IMR-90 (cell line): ENCODE results near the gene PSAPL1. TPM values are rescaled to one million over a fixed set of nuclear protein-coding genes. Genes with fewer than 3 reads are reported as not detected.

Experiments used
- ATAC-seq: fragments of 200-7000 bp; cut with Tn5 transposase; 2 replicates; pipeline ENCODE4 v1.9.1; 2020; ENCODE audit warnings: low read depth, mild to moderate bottlenecking, moderate library complexity
- BruUV-seq: library from RNA; stranded (reverse); fragments of 400-500 nt; replicated peaks from 2 replicates; lab custom pipeline; 2021; lab: Mats Ljungman, UMichigan
- CTCF ChIA-PET: fragments of 300-600 bp; formaldehyde crosslinking; extraction: SDS; loops from one replicate; lab custom pipeline; 2021; ENCODE audit warnings: antibody characterized with exemption; lab: Yijun Ruan, JAX
- POLR2A ChIA-PET: fragments of 300-600 bp; sonication (Branson Sonifier 250); formaldehyde crosslinking; loops from one replicate; lab custom pipeline; 2022; ENCODE audit warnings: antibody characterized with exemption; ENCODE audit not compliant: unreplicated experiment; lab: Charles Lee
- DNase-seq: peaks from one replicate; pipeline ENCODE4 v3.0.0; 2013
- H2AFZ ChIP-seq: replicated peaks from 2 replicates; pipeline ENCODE3; 2013; ENCODE audit warnings: low read length, mild to moderate bottlenecking; ENCODE audit not compliant: poor library complexity
- H2AK5ac ChIP-seq: 2 replicates; pipeline ENCODE4 v1.6.1; 2013; ENCODE audit warnings: low read depth, low read length, inconsistent platforms
- H2AK9ac ChIP-seq: replicated peaks from 2 replicates; pipeline ENCODE3; 2013; ENCODE audit warnings: mild to moderate bottlenecking, low read depth, low read length, moderate library complexity; ENCODE audit not compliant: poor library complexity
- H2BK120ac ChIP-seq: 2 replicates; pipeline ENCODE4 v1.6.1; 2013; ENCODE audit warnings: low read depth, low read length, inconsistent platforms
- H2BK15ac ChIP-seq: 3 replicates; pipeline ENCODE4 v1.6.1; 2013; ENCODE audit warnings: low read depth, low read length, inconsistent platforms
- H2BK20ac ChIP-seq: 2 replicates; pipeline ENCODE4 v1.6.1; 2013; ENCODE audit warnings: low read depth, mild to moderate bottlenecking, inconsistent platforms, low read length, moderate library complexity
- H2BK5ac ChIP-seq: 2 replicates; pipeline ENCODE4 v1.6.1; 2013; ENCODE audit warnings: mild to moderate bottlenecking, low read depth, low read length, inconsistent platforms; ENCODE audit not compliant: poor library complexity, severe bottlenecking
- H3K14ac ChIP-seq: replicated peaks from 2 replicates; pipeline ENCODE4 v1.6.1; 2013; ENCODE audit warnings: low read depth, low read length, inconsistent platforms
- H3K18ac ChIP-seq: 2 replicates; pipeline ENCODE4 v1.6.1; 2013; ENCODE audit warnings: low read depth, low read length, control low read depth
- H3K23ac ChIP-seq: 2 replicates; pipeline ENCODE4 v1.6.1; 2013; ENCODE audit warnings: low read depth, low read length, inconsistent platforms
- H3K27ac ChIP-seq: 2 replicates; pipeline ENCODE4 v1.5.1; 2013; ENCODE audit warnings: mild to moderate bottlenecking, control low read depth, low read length; ENCODE audit not compliant: insufficient read depth
- H3K27me3 ChIP-seq: 2 replicates; pipeline ENCODE4 v1.6.1; 2013; ENCODE audit warnings: low read length; ENCODE audit not compliant: control insufficient read depth, insufficient read depth
- H3K36me3 ChIP-seq: 2 replicates; pipeline ENCODE4 v1.6.1; 2013; ENCODE audit warnings: low read length, mixed read lengths; ENCODE audit not compliant: control insufficient read depth, insufficient read depth
- H3K4ac ChIP-seq: 2 replicates; pipeline ENCODE4 v1.6.1; 2013; ENCODE audit warnings: low read depth, low read length, inconsistent platforms
- H3K4me1 ChIP-seq: 2 replicates; pipeline ENCODE4 v1.6.1; 2013; ENCODE audit warnings: low read length, mixed read lengths; ENCODE audit not compliant: control insufficient read depth, insufficient read depth
- H3K4me2 ChIP-seq: 2 replicates; pipeline ENCODE4 v1.6.1; 2013; ENCODE audit warnings: low read depth, mild to moderate bottlenecking, control low read depth, low read length, moderate library complexity
- H3K4me3 ChIP-seq: 2 replicates; pipeline ENCODE4 v1.5.1; 2013; ENCODE audit warnings: low read depth, mild to moderate bottlenecking, control low read depth, low read length, moderate library complexity; ENCODE audit not compliant: insufficient read depth
- H3K56ac ChIP-seq: 2 replicates; pipeline ENCODE4 v1.6.1; 2013; ENCODE audit warnings: low read length, inconsistent platforms; ENCODE audit not compliant: insufficient read depth; ENCODE audit errors: extremely low read depth
- H3K79me1 ChIP-seq, 2 experiments: 2 replicates each; pipeline ENCODE4 v1.6.1; 2013; ENCODE audit warnings: low read length in 2 of 2, inconsistent platforms in 1 of 2, low read depth in 1 of 2
- H3K9ac ChIP-seq: 2 replicates; pipeline ENCODE4 v1.6.1; 2013; ENCODE audit warnings: low read depth, low read length, control low read depth
- H3K9me1 ChIP-seq: 2 replicates; pipeline ENCODE4 v1.6.1; 2013; ENCODE audit warnings: low read length, inconsistent platforms; ENCODE audit not compliant: insufficient read depth
- H3K9me3 ChIP-seq: 2 replicates; pipeline ENCODE4 v1.6.1; 2013; ENCODE audit warnings: low read length; ENCODE audit not compliant: control insufficient read depth, insufficient read depth
- H4K20me1 ChIP-seq: 2 replicates; pipeline ENCODE4 v1.6.1; 2013; ENCODE audit warnings: low read length, inconsistent platforms; ENCODE audit not compliant: insufficient read depth
- H4K5ac ChIP-seq: 2 replicates; pipeline ENCODE4 v1.6.1; 2013; ENCODE audit warnings: mild to moderate bottlenecking, low read depth, low read length, control low read depth
- H4K8ac ChIP-seq, 2 experiments: 2 replicates each; pipeline ENCODE4 v1.6.1; 2013; ENCODE audit warnings: low read depth in 2 of 2, low read length in 2 of 2, control low read depth in 1 of 2, inconsistent platforms in 1 of 2
- H4K91ac ChIP-seq: 2 replicates; pipeline ENCODE4 v1.6.1; 2013; ENCODE audit warnings: low read depth, low read length, inconsistent platforms; ENCODE audit not compliant: insufficient read depth
- CEBPB ChIP-seq: IDR thresholded peaks from 2 replicates; pipeline ENCODE4 v1.6.1; 2012; ENCODE audit warnings: low read depth, low read length, improper control_type of control experiment
- FOS ChIP-seq: fragments of 150-350 bp; IDR thresholded peaks from 2 replicates; pipeline ENCODE4 v1.6.1; 2016; ENCODE audit warnings: low read depth, low read length
- NFE2L2 ChIP-seq: fragments of 150-350 bp; IDR thresholded peaks from 2 replicates; pipeline ENCODE4 v1.6.1; 2016; ENCODE audit warnings: low read depth, mild to moderate bottlenecking, low read length
- RAD21 ChIP-seq: IDR thresholded peaks from 2 replicates; pipeline ENCODE4 v1.6.1; 2012; ENCODE audit warnings: low read length, improper control_type of control experiment
- RFX5 ChIP-seq: IDR thresholded peaks from 2 replicates; pipeline ENCODE4 v1.8.0; 2012; ENCODE audit warnings: low read depth, mild to moderate bottlenecking, low read length, moderate library complexity
- WGBS, 2 experiments: methylation state at CpG; one replicate each; pipeline versions ENCODE4 v1.1.5 to v1.1.7; 2013; ENCODE audit warnings: missing lambda C conversion rate in 2 of 2; ENCODE audit not compliant: insufficient read length in 1 of 2; ENCODE audit errors: extremely low coverage in 2 of 2; 5-methylcytosine and 5-hydroxymethylcytosine counted together
- dilution Hi-C: fragments of 300-500 bp; cut with HindIII; formaldehyde crosslinking; loops from one replicate; pipeline ENCODE4 v1.14.3; 2018; ENCODE audit warnings: low sequenced_read_pairs; ENCODE audit not compliant: unreplicated experiment
- in situ Hi-C: fragments of 300-500 bp; cut with MboI; formaldehyde crosslinking; loops from 3 replicates; pipeline ENCODE4 v1.14.3; 2019; ENCODE audit warnings: low sequenced_read_pairs, inconsistent platforms, mixed read lengths
- intact Hi-C: fragments of 100-400 bp; cut with micrococcal nuclease; formaldehyde crosslinking; loops from 2 replicates; pipeline ENCODE4 v1.10.0; 2022
- polyA plus RNA-seq, 3 experiments: library from polyadenylated mRNA; depleted of rRNA; stranded (reverse); fragments of >200 nt; gene quantifications; 2 replicates each; pipeline ENCODE4 v1.2.3, GENCODE V29; 2012; ENCODE audit warnings: low replicate concordance in 1 of 3
- total RNA-seq: library from RNA; depleted of rRNA; stranded (reverse); fragments of >200 nt; gene quantifications from 2 replicates; pipeline ENCODE4 v1.2.3, GENCODE V29; 2012

PSAPL1 gene
- total and polyA plus RNA-seq, 2 of the 4 experiments (the other 2 are of a cell fraction) = not detected

- H3K9me1 ChIP-seq = no peaks in the 10 kb centered on the region
- H3K4me1 ChIP-seq = no peaks in the 10 kb centered on the region
- no peak overlapping the region for H3K27ac ChIP-seq
- peaks cover 30% of the 10 kb centered on the region for H3K27me3 ChIP-seq
- no peaks in the 10 kb centered on the region for H3K79me1 ChIP-seq
- no peak overlapping the region for H3K14ac ChIP-seq
- H2AFZ ChIP-seq = no peak overlapping the region
- no peak overlapping the region for H3K56ac ChIP-seq
- in situ Hi-C loops = no loop called here
- H4K91ac ChIP-seq = no peak overlapping the region
- no peak overlapping the region for H4K8ac ChIP-seq
- no peak overlapping the region for H2BK120ac ChIP-seq
- no peaks in the 10 kb centered on the region for H4K20me1 ChIP-seq
- dilution Hi-C loops = no loop called here
- no TSS peak for BruUV-seq
- 25% methylated on average over 3 of the region's 12 CpGs; no CpG with 5 or more reads in 1 of the 2 experiments for WGBS, 2 experiments
- POLR2A ChIA-PET = no interaction called here
- no peak for ATAC-seq
- H3K4ac ChIP-seq = no peak overlapping the region
- H2BK5ac ChIP-seq = no peak overlapping the region
- no peak overlapping the region for H2AK9ac ChIP-seq
- no peaks in the 10 kb centered on the region for H3K36me3 ChIP-seq
- no peaks in the 10 kb centered on the region for H3K9me3 ChIP-seq
- no peak overlapping the region for H3K9ac ChIP-seq
- H3K4me2 ChIP-seq = no peak overlapping the region
- no peak overlapping the region for H4K5ac ChIP-seq
- H3K23ac ChIP-seq = no peak overlapping the region
- TF ChIP-seq RFX5 = no peak
- TF ChIP-seq CEBPB = no peak
- TF ChIP-seq NFE2L2 = no peak
- no peak for TF ChIP-seq RAD21
- no peak for TF ChIP-seq FOS
- H3K4me3 ChIP-seq = no peak overlapping the region
- CTCF ChIA-PET = no interaction called here
- intact Hi-C loops = no loop called here
- H2BK20ac ChIP-seq = no peak overlapping the region
- H2AK5ac ChIP-seq = no peak overlapping the region
- DNase-seq = no peak
- no peak overlapping the region for H3K18ac ChIP-seq
- no peak overlapping the region for H2BK15ac ChIP-seq
These were observed 45.0 kb downstream of the PSAPL1 start for GRCh38 chr4:7389719-7390118.
